IMR-90 (cell line): ENCODE results near the gene LDB2. TPM values are rescaled to one million over a fixed set of nuclear protein-coding genes. Genes with fewer than 3 reads are reported as not detected.
A peak's percentile ranks its signal among the peaks of the same experiment; 100 is the strongest.

ENCODE experiments used
- ATAC-seq: fragments of 200-7000 bp; cut with Tn5 transposase; 2 replicates; pipeline ENCODE4 v1.9.1; 2020; ENCODE audit warnings: low read depth, mild to moderate bottlenecking, moderate library complexity
- BruUV-seq: library from RNA; stranded (reverse); fragments of 400-500 nt; replicated peaks from 2 replicates; lab custom pipeline; 2021; lab: Mats Ljungman, UMichigan
- CTCF ChIA-PET: fragments of 300-600 bp; formaldehyde crosslinking; extraction: SDS; loops from one replicate; lab custom pipeline; 2021; ENCODE audit warnings: antibody characterized with exemption; lab: Yijun Ruan, JAX
- POLR2A ChIA-PET: fragments of 300-600 bp; sonication (Branson Sonifier 250); formaldehyde crosslinking; loops from one replicate; lab custom pipeline; 2022; ENCODE audit warnings: antibody characterized with exemption; ENCODE audit not compliant: unreplicated experiment; lab: Charles Lee
- DNase-seq: peaks from one replicate; pipeline ENCODE4 v3.0.0; 2013
- H2AFZ ChIP-seq: replicated peaks from 2 replicates; pipeline ENCODE3; 2013; ENCODE audit warnings: low read length, mild to moderate bottlenecking; ENCODE audit not compliant: poor library complexity
- H2AK5ac ChIP-seq: 2 replicates; pipeline ENCODE4 v1.6.1; 2013; ENCODE audit warnings: low read depth, low read length, inconsistent platforms
- H2AK9ac ChIP-seq: replicated peaks from 2 replicates; pipeline ENCODE3; 2013; ENCODE audit warnings: mild to moderate bottlenecking, low read depth, low read length, moderate library complexity; ENCODE audit not compliant: poor library complexity
- H2BK120ac ChIP-seq: 2 replicates; pipeline ENCODE4 v1.6.1; 2013; ENCODE audit warnings: low read depth, low read length, inconsistent platforms
- H2BK15ac ChIP-seq: 3 replicates; pipeline ENCODE4 v1.6.1; 2013; ENCODE audit warnings: low read depth, low read length, inconsistent platforms
- H2BK20ac ChIP-seq: 2 replicates; pipeline ENCODE4 v1.6.1; 2013; ENCODE audit warnings: low read depth, mild to moderate bottlenecking, inconsistent platforms, low read length, moderate library complexity
- H2BK5ac ChIP-seq: 2 replicates; pipeline ENCODE4 v1.6.1; 2013; ENCODE audit warnings: mild to moderate bottlenecking, low read depth, low read length, inconsistent platforms; ENCODE audit not compliant: poor library complexity, severe bottlenecking
- H3K14ac ChIP-seq: replicated peaks from 2 replicates; pipeline ENCODE4 v1.6.1; 2013; ENCODE audit warnings: low read depth, low read length, inconsistent platforms
- H3K18ac ChIP-seq: 2 replicates; pipeline ENCODE4 v1.6.1; 2013; ENCODE audit warnings: low read depth, low read length, control low read depth
- H3K23ac ChIP-seq: 2 replicates; pipeline ENCODE4 v1.6.1; 2013; ENCODE audit warnings: low read depth, low read length, inconsistent platforms
- H3K27ac ChIP-seq: 2 replicates; pipeline ENCODE4 v1.5.1; 2013; ENCODE audit warnings: mild to moderate bottlenecking, control low read depth, low read length; ENCODE audit not compliant: insufficient read depth
- H3K27me3 ChIP-seq: 2 replicates; pipeline ENCODE4 v1.6.1; 2013; ENCODE audit warnings: low read length; ENCODE audit not compliant: control insufficient read depth, insufficient read depth
- H3K36me3 ChIP-seq: 2 replicates; pipeline ENCODE4 v1.6.1; 2013; ENCODE audit warnings: low read length, mixed read lengths; ENCODE audit not compliant: control insufficient read depth, insufficient read depth
- H3K4ac ChIP-seq: 2 replicates; pipeline ENCODE4 v1.6.1; 2013; ENCODE audit warnings: low read depth, low read length, inconsistent platforms
- H3K4me1 ChIP-seq: 2 replicates; pipeline ENCODE4 v1.6.1; 2013; ENCODE audit warnings: low read length, mixed read lengths; ENCODE audit not compliant: control insufficient read depth, insufficient read depth
- H3K4me2 ChIP-seq: 2 replicates; pipeline ENCODE4 v1.6.1; 2013; ENCODE audit warnings: low read depth, mild to moderate bottlenecking, control low read depth, low read length, moderate library complexity
- H3K4me3 ChIP-seq: 2 replicates; pipeline ENCODE4 v1.5.1; 2013; ENCODE audit warnings: low read depth, mild to moderate bottlenecking, control low read depth, low read length, moderate library complexity; ENCODE audit not compliant: insufficient read depth
- H3K56ac ChIP-seq: 2 replicates; pipeline ENCODE4 v1.6.1; 2013; ENCODE audit warnings: low read length, inconsistent platforms; ENCODE audit not compliant: insufficient read depth; ENCODE audit errors: extremely low read depth
- H3K79me1 ChIP-seq, 2 experiments: 2 replicates each; pipeline ENCODE4 v1.6.1; 2013; ENCODE audit warnings: low read length in 2 of 2, inconsistent platforms in 1 of 2, low read depth in 1 of 2
- H3K9ac ChIP-seq: 2 replicates; pipeline ENCODE4 v1.6.1; 2013; ENCODE audit warnings: low read depth, low read length, control low read depth
- H3K9me1 ChIP-seq: 2 replicates; pipeline ENCODE4 v1.6.1; 2013; ENCODE audit warnings: low read length, inconsistent platforms; ENCODE audit not compliant: insufficient read depth
- H3K9me3 ChIP-seq: 2 replicates; pipeline ENCODE4 v1.6.1; 2013; ENCODE audit warnings: low read length; ENCODE audit not compliant: control insufficient read depth, insufficient read depth
- H4K20me1 ChIP-seq: 2 replicates; pipeline ENCODE4 v1.6.1; 2013; ENCODE audit warnings: low read length, inconsistent platforms; ENCODE audit not compliant: insufficient read depth
- H4K5ac ChIP-seq: 2 replicates; pipeline ENCODE4 v1.6.1; 2013; ENCODE audit warnings: mild to moderate bottlenecking, low read depth, low read length, control low read depth
- H4K8ac ChIP-seq, 2 experiments: 2 replicates each; pipeline ENCODE4 v1.6.1; 2013; ENCODE audit warnings: low read depth in 2 of 2, low read length in 2 of 2, control low read depth in 1 of 2, inconsistent platforms in 1 of 2
- H4K91ac ChIP-seq: 2 replicates; pipeline ENCODE4 v1.6.1; 2013; ENCODE audit warnings: low read depth, low read length, inconsistent platforms; ENCODE audit not compliant: insufficient read depth
- WGBS, 2 experiments: methylation state at CpG; one replicate each; pipeline versions ENCODE4 v1.1.5 to v1.1.7; 2013; ENCODE audit warnings: missing lambda C conversion rate in 2 of 2; ENCODE audit not compliant: insufficient read length in 1 of 2; ENCODE audit errors: extremely low coverage in 2 of 2; 5-methylcytosine and 5-hydroxymethylcytosine counted together
- dilution Hi-C: fragments of 300-500 bp; cut with HindIII; formaldehyde crosslinking; loops from one replicate; pipeline ENCODE4 v1.14.3; 2018; ENCODE audit warnings: low sequenced_read_pairs; ENCODE audit not compliant: unreplicated experiment
- in situ Hi-C: fragments of 300-500 bp; cut with MboI; formaldehyde crosslinking; loops from 3 replicates; pipeline ENCODE4 v1.14.3; 2019; ENCODE audit warnings: low sequenced_read_pairs, inconsistent platforms, mixed read lengths
- intact Hi-C: fragments of 100-400 bp; cut with micrococcal nuclease; formaldehyde crosslinking; loops from 2 replicates; pipeline ENCODE4 v1.10.0; 2022
- polyA plus RNA-seq, 3 experiments: library from polyadenylated mRNA; depleted of rRNA; stranded (reverse); fragments of >200 nt; gene quantifications; 2 replicates each; pipeline ENCODE4 v1.2.3, GENCODE V29; 2012; ENCODE audit warnings: low replicate concordance in 1 of 3
- total RNA-seq: library from RNA; depleted of rRNA; stranded (reverse); fragments of >200 nt; gene quantifications from 2 replicates; pipeline ENCODE4 v1.2.3, GENCODE V29; 2012
- TF ChIP-seq, protein P1 (sequence below): conservative IDR thresholded peaks from 2 replicates; pipeline ENCODE4 v1.5.1; 2012; ENCODE audit warnings: mild to moderate bottlenecking, low read depth, low read length, improper control_type of control experiment

LDB2 gene
- total and polyA plus RNA-seq, 2 of the 4 experiments (the other 2 are of a cell fraction) = 67.9 to 116 TPM

DNA sequence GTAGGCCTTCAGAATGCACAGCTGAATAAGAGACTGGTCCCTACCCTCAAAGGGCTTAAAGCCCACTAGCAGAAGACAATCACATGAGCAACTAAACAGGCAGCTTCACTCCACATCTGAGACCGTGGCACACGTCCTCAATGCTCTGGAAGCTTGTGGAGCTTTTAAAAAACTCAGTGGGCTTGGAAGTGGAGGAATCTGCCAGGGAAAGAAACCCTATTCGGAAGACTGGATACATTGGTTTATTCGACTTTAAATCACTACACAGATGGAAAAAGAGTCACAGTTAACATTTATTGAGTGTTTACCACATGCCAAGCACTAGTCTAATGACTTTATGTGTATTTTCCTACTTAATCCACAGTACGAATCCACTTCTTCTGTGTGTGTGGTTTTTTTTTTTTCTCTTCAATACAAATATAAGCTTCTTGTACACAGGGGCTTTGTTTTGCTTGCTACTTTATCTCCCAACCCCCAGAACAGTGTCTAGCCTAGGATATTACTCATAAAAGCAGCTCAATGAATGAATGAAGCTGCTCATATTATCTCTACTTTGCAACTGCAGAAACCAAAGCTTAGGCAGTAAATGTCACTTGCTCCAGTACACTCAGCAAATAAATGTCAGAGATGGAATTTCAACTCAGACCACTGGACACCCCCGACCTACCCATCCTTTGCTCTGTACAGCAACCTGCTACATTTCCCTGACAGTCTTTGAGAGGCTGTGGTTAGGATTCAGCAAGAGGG is 137.7 kb downstream of the LDB2 start:
- H3K27ac ChIP-seq = no peak overlapping the region
- H4K20me1 ChIP-seq = no peaks in the 10 kb centered on the region
- no CpG with 5 or more reads among the region's 6 CpGs for WGBS, 2 experiments
- peaks cover 10% of the 10 kb centered on the region for H3K4me1 ChIP-seq
- no peak overlapping the region for H3K18ac ChIP-seq
- H3K23ac ChIP-seq = no peak overlapping the region
- DNase-seq (no peak), ATAC-seq (no peak)
- no peak overlapping the region for H3K4ac ChIP-seq
- no peak overlapping the region for H2AFZ ChIP-seq
- H3K79me1 ChIP-seq = peaks cover 0 to 3% of the 10 kb centered on the region in 2 experiments; a peak in 1 of 4 replicates
- no peak overlapping the region for H4K8ac ChIP-seq
- no peaks in the 10 kb centered on the region for H3K9me3 ChIP-seq
- peak overlapping the region; percentile 20; the same call in 1 of the 2 replicates for H2BK120ac ChIP-seq
- no peaks in the 10 kb centered on the region; the same call in 1 of the 2 replicates for H3K36me3 ChIP-seq
- H4K91ac ChIP-seq = no peak overlapping the region
- no peak overlapping the region for H2AK5ac ChIP-seq
- dilution Hi-C loops (no loop called here), intact Hi-C loops (no loop called here), in situ Hi-C loops (no loop called here)
- no peak overlapping the region for H3K4me2 ChIP-seq
- H3K9me1 ChIP-seq = peaks cover 3% of the 10 kb centered on the region; the same call in 1 of the 2 replicates
- CTCF ChIA-PET = no interaction called here
- no peak overlapping the region for H2BK15ac ChIP-seq
- no peak overlapping the region for H2AK9ac ChIP-seq
- TF ChIP-seq, protein P1, sequence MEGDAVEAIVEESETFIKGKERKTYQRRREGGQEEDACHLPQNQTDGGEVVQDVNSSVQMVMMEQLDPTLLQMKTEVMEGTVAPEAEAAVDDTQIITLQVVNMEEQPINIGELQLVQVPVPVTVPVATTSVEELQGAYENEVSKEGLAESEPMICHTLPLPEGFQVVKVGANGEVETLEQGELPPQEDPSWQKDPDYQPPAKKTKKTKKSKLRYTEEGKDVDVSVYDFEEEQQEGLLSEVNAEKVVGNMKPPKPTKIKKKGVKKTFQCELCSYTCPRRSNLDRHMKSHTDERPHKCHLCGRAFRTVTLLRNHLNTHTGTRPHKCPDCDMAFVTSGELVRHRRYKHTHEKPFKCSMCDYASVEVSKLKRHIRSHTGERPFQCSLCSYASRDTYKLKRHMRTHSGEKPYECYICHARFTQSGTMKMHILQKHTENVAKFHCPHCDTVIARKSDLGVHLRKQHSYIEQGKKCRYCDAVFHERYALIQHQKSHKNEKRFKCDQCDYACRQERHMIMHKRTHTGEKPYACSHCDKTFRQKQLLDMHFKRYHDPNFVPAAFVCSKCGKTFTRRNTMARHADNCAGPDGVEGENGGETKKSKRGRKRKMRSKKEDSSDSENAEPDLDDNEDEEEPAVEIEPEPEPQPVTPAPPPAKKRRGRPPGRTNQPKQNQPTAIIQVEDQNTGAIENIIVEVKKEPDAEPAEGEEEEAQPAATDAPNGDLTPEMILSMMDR = no peak
- no TSS peak for BruUV-seq
- no peak overlapping the region for H3K14ac ChIP-seq
- POLR2A ChIA-PET = no interaction called here
- H3K9ac ChIP-seq = no peak overlapping the region
- no peak overlapping the region for H4K5ac ChIP-seq
- no peak overlapping the region for H3K4me3 ChIP-seq
- H2BK20ac ChIP-seq = no peak overlapping the region
- no peaks in the 10 kb centered on the region for H3K27me3 ChIP-seq
- no peak overlapping the region for H3K56ac ChIP-seq
- no peak overlapping the region for H2BK5ac ChIP-seq
